B cell (primary cell): Measurements from ENCODE around the gene DCUN1D3. TPM values are rescaled to one million over a fixed set of nuclear protein-coding genes. Genes with fewer than 3 reads are reported as not detected.

ENCODE experiments used
- ATAC-seq: fragments of 200-7000 bp; cut with Tn5 transposase; one replicate; pipeline ENCODE4 v1.10.0; 2021; ENCODE audit warnings: low read depth, mild to moderate bottlenecking, moderate number of reproducible peaks, moderate library complexity
- CTCF ChIA-PET: fragments of 350-600 bp; sonication (Branson Sonifier 250); formaldehyde crosslinking; loops from one replicate; lab custom pipeline; 2021; ENCODE audit warnings: antibody characterized with exemption, inconsistent platforms; lab: Charles Lee
- POLR2A ChIA-PET: fragments of 350-600 bp; sonication (Branson Sonifier 250); formaldehyde crosslinking; loops from one replicate; lab custom pipeline; 2021; ENCODE audit warnings: antibody characterized with exemption; lab: Charles Lee
- DNase-seq: peaks from one replicate; pipeline ENCODE4 v3.0.0; 2013
- H2AFZ ChIP-seq: 2 replicates; pipeline ENCODE4 v1.6.1; 2012; ENCODE audit warnings: mild to moderate bottlenecking, low read depth, low read length; ENCODE audit not compliant: insufficient read depth, poor library complexity, severe bottlenecking
- H3K27ac ChIP-seq, 2 donors: 1 replicate in 1 of 2; 2 replicates in 1 of 2; pipeline ENCODE4 v1.5.1; 2012 to 2013; ENCODE audit warnings: low read length in 2 of 2, mild to moderate bottlenecking in 2 of 2, moderate library complexity in 1 of 2
- H3K27me3 ChIP-seq, 4 experiments: fragments of 200-600 bp in 1 of 4; sonication (generic) in 1 of 4; replicated peaks in 1 of 4; 1 replicate in 2 of 4; 2 replicates in 2 of 4; pipeline versions ENCODE4 v1.6.1 to v1.7.0; 2013 to 2016; ENCODE audit warnings: low read length in 3 of 4, mild to moderate bottlenecking in 2 of 4, mixed read lengths in 1 of 4, moderate library complexity in 1 of 4; ENCODE audit not compliant: insufficient read depth in 4 of 4, control insufficient read depth in 3 of 4; ENCODE audit errors: control extremely low read depth in 1 of 4
- H3K36me3 ChIP-seq, 2 experiments: replicated peaks in 1 of 2; 1 replicate in 1 of 2; 2 replicates in 1 of 2; pipeline versions ENCODE4 v1.6.1 to v1.7.1; 2013; ENCODE audit warnings: low read length in 1 of 2; ENCODE audit not compliant: insufficient read depth in 2 of 2, control insufficient read depth in 1 of 2; ENCODE audit errors: control extremely low read depth in 1 of 2, extremely low read depth in 1 of 2
- H3K4me1 ChIP-seq, 2 donors: fragments of 200-600 bp in 1 of 2; sonication (generic) in 1 of 2; 1 replicate in 1 of 2; 2 replicates in 1 of 2; pipeline versions ENCODE4 v1.5.1 to v1.6.1; 2013 to 2017; ENCODE audit warnings: low read length in 2 of 2; ENCODE audit not compliant: control insufficient read depth in 2 of 2, insufficient read depth in 2 of 2
- H3K4me2 ChIP-seq: replicated peaks from 2 replicates; pipeline ENCODE3; 2012; ENCODE audit warnings: mild to moderate bottlenecking, low read depth, low read length; ENCODE audit not compliant: poor library complexity, severe bottlenecking
- H3K4me3 ChIP-seq, 5 experiments: fragments of 200-600 bp in 1 of 5; sonication (generic) in 1 of 5; 1 replicate in 3 of 5; 2 replicates in 2 of 5; pipeline versions ENCODE4 v1.5.1 to v1.7.0; 2011 to 2016; ENCODE audit warnings: low read length in 4 of 5, mild to moderate bottlenecking in 4 of 5, low read depth in 2 of 5, control low read depth in 1 of 5, moderate library complexity in 1 of 5; ENCODE audit not compliant: insufficient read depth in 1 of 5; ENCODE audit errors: control extremely low read depth in 1 of 5, extremely low read depth in 1 of 5
- H3K79me2 ChIP-seq: fragments of 200-600 bp; sonication (generic); one replicate; pipeline ENCODE4 v1.6.0; 2016; ENCODE audit warnings: low read length; ENCODE audit not compliant: control insufficient read depth, insufficient read depth
- H3K9ac ChIP-seq: fragments of 200-600 bp; sonication (generic); 2 replicates; pipeline ENCODE4 v1.6.1; 2017; ENCODE audit warnings: mild to moderate bottlenecking, low read length, moderate library complexity
- H3K9me3 ChIP-seq, 3 donors: one replicate each; pipeline versions ENCODE4 v1.6.1 to v1.7.1; 2013; ENCODE audit warnings: low read length in 2 of 3; ENCODE audit not compliant: control insufficient read depth in 2 of 3, insufficient read depth in 1 of 3; ENCODE audit errors: control extremely low read depth in 1 of 3
- H4K20me1 ChIP-seq: 2 replicates; pipeline ENCODE4 v1.6.0; 2012; ENCODE audit warnings: mild to moderate bottlenecking, low read length; ENCODE audit not compliant: insufficient read depth, control insufficient read depth, poor library complexity, severe bottlenecking
- H3K27ac Mint-ChIP-seq: one replicate; pipeline ENCODE4 v1.8.0; 2021; ENCODE audit warnings: mixed read lengths
- H3K27me3 Mint-ChIP-seq: one replicate; pipeline ENCODE4 v1.8.0; 2021; ENCODE audit warnings: mixed read lengths
- H3K4me1 Mint-ChIP-seq: one replicate; pipeline ENCODE4 v1.8.0; 2021; ENCODE audit warnings: mixed read lengths
- H3K4me3 Mint-ChIP-seq: one replicate; pipeline ENCODE4 v1.8.0; 2021; ENCODE audit warnings: mixed read lengths
- H3K9me3 Mint-ChIP-seq: one replicate; pipeline ENCODE4 v1.8.0; 2022; ENCODE audit warnings: mixed read lengths; ENCODE audit not compliant: insufficient read depth
- CTCF ChIP-seq: fragments of 200-600 bp; IDR thresholded peaks from one replicate; pipeline ENCODE4 v1.8.0; 2022; ENCODE audit warnings: antibody characterized with exemption, mild to moderate bottlenecking
- EZH2 ChIP-seq: IDR thresholded peaks from 2 replicates; pipeline ENCODE4 v1.6.1; 2012; ENCODE audit warnings: borderline replicate concordance, low read depth, mild to moderate bottlenecking, moderate library complexity, low read length; ENCODE audit not compliant: insufficient read depth, poor library complexity, severe bottlenecking
- WGBS: methylation state at CpG from one replicate; pipeline ENCODE4 v1.1.5; 2013; ENCODE audit warnings: missing lambda C conversion rate; ENCODE audit not compliant: insufficient coverage; 5-methylcytosine and 5-hydroxymethylcytosine counted together
- intact Hi-C: fragments of 100-400 bp; cut with micrococcal nuclease; formaldehyde crosslinking; loops from one replicate; pipeline ENCODE4 v1.10.0; 2022
- polyA plus RNA-seq: library from polyadenylated mRNA; depleted of rRNA; stranded (reverse); fragments of >200 nt; gene quantifications from 2 replicates; pipeline ENCODE4 v1.2.3, GENCODE V29; 2012
- total RNA-seq, 2 donors: library from RNA; stranded (reverse); fragments of 120-200 nt in 1 of 2; gene quantifications; 1 replicate in 1 of 2; 2 replicates in 1 of 2; pipeline versions ENCODE4 v1.2.3 to v1.2.4, GENCODE V29; 2013 to 2022

The DCUN1D3 gene
- total and polyA plus RNA-seq, 2 donors (not counting 1 experiment from before 2014, with no cell fraction given): 2.0 to 5.0 TPM

- Histone ChIP-seq H3K9me3 (no peaks in the 10 kb centered on the region), H2AFZ (no peak overlapping the region), H3K9ac (no peak overlapping the region), H3K36me3 (peaks cover 9 to 11% of the 10 kb centered on the region in 2 experiments), H3K27me3 (no peaks in the 10 kb centered on the region), H4K20me1 (no peaks in the 10 kb centered on the region), H3K79me2 (peaks cover 21% of the 10 kb centered on the region), H3K27ac (no peak overlapping the region), H3K4me1 (no peaks in the 10 kb centered on the region), H3K4me3 (no peak overlapping the region), H3K4me2 (no peak overlapping the region)
- 100% methylated on average over 1 of the region's 4 CpGs for WGBS
- POLR2A ChIA-PET: no interaction called here
- DNase-seq (no peak), ATAC-seq (no peak)
- intact Hi-C loops: no loop called here
- TF ChIP-seq CTCF: no peak
- no peak for TF ChIP-seq EZH2
- CTCF ChIA-PET: interaction anchor here (0.9 to 1.0 kb wide), 2 partner anchors 11 to 12 kb away, joined by 3 read pairs; no protein-coding TSS in a partner anchor
- no peak overlapping the region for H3K4me3 Mint-ChIP-seq
- H3K27ac Mint-ChIP-seq: no peak overlapping the region
- H3K4me1 Mint-ChIP-seq: peaks cover 10% of the 10 kb centered on the region
- H3K9me3 Mint-ChIP-seq: no peaks in the 10 kb centered on the region
- no peaks in the 10 kb centered on the region for H3K27me3 Mint-ChIP-seq
These were observed 39.8 kb downstream of the DCUN1D3 start for GRCh38 chr16:20860361-20860760.

GRCh38 chr16:20859699-20860098 is 40.5 kb downstream of the DCUN1D3 start:
- Histone ChIP-seq H3K36me3 (peaks cover 9 to 11% of the 10 kb centered on the region in 2 experiments), H3K9ac (no peak overlapping the region), H4K20me1 (no peaks in the 10 kb centered on the region), H3K4me2 (no peak overlapping the region), H3K4me1 (no peaks in the 10 kb centered on the region), H2AFZ (no peak overlapping the region), H3K4me3 (no peak overlapping the region), H3K9me3 (no peaks in the 10 kb centered on the region), H3K27ac (no peak overlapping the region), H3K27me3 (no peaks in the 10 kb centered on the region), H3K79me2 (peaks cover 15% of the 10 kb centered on the region)
- ATAC-seq (no peak), DNase-seq (no peak)
- Mint-ChIP-seq H3K27ac (no peak overlapping the region), H3K9me3 (no peaks in the 10 kb centered on the region), H3K4me1 (peaks cover 10% of the 10 kb centered on the region), H3K4me3 (no peak overlapping the region), H3K27me3 (no peaks in the 10 kb centered on the region)
- CTCF ChIA-PET: interaction anchor here (1.0 kb wide), 1 partner anchor 12 kb away, joined by 3 read pairs; no protein-coding TSS in a partner anchor
- TF ChIP-seq EZH2 (no peak), CTCF (no peak)
- intact Hi-C loops: loop anchor here (10.0 kb wide), 1 partner anchor 695 kb away; no protein-coding TSS in a partner anchor
- 100% methylated on average over 4 of the region's 4 CpGs for WGBS
- POLR2A ChIA-PET: no interaction called here
